Prostate gland (tissue), 2 donors: Measurements from ENCODE around the gene HDHD3. TPM values are rescaled to one million over a fixed set of nuclear protein-coding genes. Genes with fewer than 3 reads are reported as not detected.

Source experiments
- DNase-seq: peaks from one replicate; pipeline ENCODE4 v3.0.0-alpha.2; 2019; ENCODE audit warnings: low spot score
- H3K27ac ChIP-seq, 2 donors: fragments of 200-600 bp; sonication (generic); 2 replicates each; pipeline ENCODE4 v1.5.1; 2017 to 2019
- H3K27me3 ChIP-seq: fragments of 200-600 bp; sonication (generic); replicated peaks from 2 replicates; pipeline ENCODE4 v1.5.1; 2019; ENCODE audit not compliant: insufficient read depth
- H3K36me3 ChIP-seq, 2 donors: fragments of 200-600 bp; sonication (generic); 1 replicate in 1 of 2; 2 replicates in 1 of 2; pipeline versions ENCODE4 v1.5.1 to v1.8.1; 2017 to 2019
- H3K4me1 ChIP-seq: fragments of 200-600 bp; sonication (generic); replicated peaks from 2 replicates; pipeline ENCODE4 v1.5.1; 2019
- H3K4me3 ChIP-seq, 2 donors: fragments of 200-600 bp; sonication (generic); 2 replicates each; pipeline ENCODE4 v1.5.1; 2017 to 2019
- H3K9me3 ChIP-seq: fragments of 200-600 bp; sonication (generic); 2 replicates; pipeline ENCODE4 v1.5.1; 2017
- CTCF ChIP-seq, 4 experiments: fragments of 200-600 bp in 2 of 4; fragments of 450-650 bp in 2 of 4; sonication (generic) in 2 of 4; IDR thresholded peaks; 1 replicate in 3 of 4; 2 replicates in 1 of 4; pipeline ENCODE4 v1.5.1; 2016 to 2019; ENCODE audit warnings: antibody characterized with exemption in 4 of 4, mild to moderate bottlenecking in 2 of 4, moderate library complexity in 2 of 4
- POLR2A ChIP-seq: fragments of 450-650 bp; IDR thresholded peaks from one replicate; pipeline ENCODE4 v1.6.1; 2016; ENCODE audit warnings: antibody characterized with exemption, mild to moderate bottlenecking
- POLR2AphosphoS5 ChIP-seq: sonication (generic); formaldehyde crosslinking; IDR thresholded peaks from one replicate; pipeline ENCODE4 v1.6.1; 2017; ENCODE audit warnings: antibody characterized with exemption
- WGBS: methylation state at CpG from one replicate; pipeline ENCODE4 v1.1.5; 2018; 5-methylcytosine and 5-hydroxymethylcytosine counted together
- intact Hi-C: fragments of 100-400 bp; cut with DNase I; formaldehyde crosslinking; loops from one replicate; pipeline ENCODE4 v1.14.2; 2022
- total RNA-seq, 2 donors: library from RNA; depleted of rRNA; stranded (reverse); fragments of >200 nt; gene quantifications; one replicate each; pipeline ENCODE4 v1.1.0, GENCODE V29; 2016

Gene HDHD3
- 10 to 100 TPM; 52.2 to 72.1 TPM for total RNA-seq

- no peaks in the 10 kb centered on the region for H3K9me3 ChIP-seq
- H3K27ac ChIP-seq = peak within 1 kb of the TSS; percentile 73 to 84
- peak within 1 kb of the TSS; percentile 55 to 89 for H3K4me3 ChIP-seq
- 1% methylated on average over 57 of the region's 74 CpGs for WGBS
- H3K27me3 ChIP-seq = no peaks in the 10 kb centered on the region
- no peaks in the 10 kb centered on the region for H3K4me1 ChIP-seq
- DNase-seq = peak; percentile 88
- intact Hi-C loops = no loop called here
- TF ChIP-seq POLR2AphosphoS5 (peak; percentile 88), POLR2A (peak; percentile 85), CTCF (IDR thresholded peaks at IDR 0.05) (peak in 2 of 4 experiments; percentile 9 to 25)
- peaks cover 0 to 8% of the 10 kb centered on the region in 2 donors for H3K36me3 ChIP-seq
These were observed at the start of gene HDHD3 for GRCh38 chr9:113376634-113377567. HDHD3 (minus strand) TSS chr9:113376986; CDS start chr9:113374354, 2,632 bp downstream.

GRCh38 chr9:113425072-113425471 lies 48.3 kb upstream of the HDHD3 start:
- intact Hi-C loops = no loop called here
- no peak for TF ChIP-seq POLR2A
- TF ChIP-seq POLR2AphosphoS5 = no peak
- no peak for TF ChIP-seq CTCF (IDR thresholded peaks at IDR 0.05)
- 41% methylated on average over 2 of the region's 2 CpGs for WGBS
- no peak for DNase-seq
- Histone ChIP-seq H3K4me1 (no peaks in the 10 kb centered on the region), H3K27ac (no peak overlapping the region), H3K27me3 (no peaks in the 10 kb centered on the region), H3K9me3 (no peaks in the 10 kb centered on the region), H3K36me3 (no peaks in the 10 kb centered on the region), H3K4me3 (no peak overlapping the region)

GRCh38 chr9:113421726-113422125 lies 44.9 kb upstream of the HDHD3 start:
- no peaks in the 10 kb centered on the region for H3K9me3 ChIP-seq

GRCh38 chr9:113417370-113417769 lies 40.6 kb upstream of the HDHD3 start:
- H3K4me1 ChIP-seq = no peaks in the 10 kb centered on the region
- DNase-seq = no peak
- intact Hi-C loops = no loop called here
- H3K36me3 ChIP-seq = no peaks in the 10 kb centered on the region
- 87% methylated on average over 4 of the region's 4 CpGs for WGBS
- TF ChIP-seq POLR2A (no peak), CTCF (IDR thresholded peaks at IDR 0.05) (no peak), POLR2AphosphoS5 (no peak)
- H3K4me3 ChIP-seq = no peak overlapping the region
- no peaks in the 10 kb centered on the region for H3K9me3 ChIP-seq
- H3K27me3 ChIP-seq = no peaks in the 10 kb centered on the region
- H3K27ac ChIP-seq = no peak overlapping the region

More at GRCh38 chr9:113421726-113422125, 44.9 kb upstream of the HDHD3 start:
- Histone ChIP-seq H3K36me3 (no peaks in the 10 kb centered on the region), H3K27me3 (no peaks in the 10 kb centered on the region), H3K4me1 (no peaks in the 10 kb centered on the region), H3K27ac (no peak overlapping the region), H3K4me3 (no peak overlapping the region)
- 77% methylated on average over 3 of the region's 3 CpGs for WGBS
- intact Hi-C loops = no loop called here
- no peak for DNase-seq
- no peak for TF ChIP-seq CTCF (IDR thresholded peaks at IDR 0.05)
- TF ChIP-seq POLR2A = no peak
